ENCODE measurements around the gene MUC5B.
"Not testable (repeated sequence)": the region's sequence is repeated elsewhere in the genome, so short reads cannot be mapped to it uniquely, and the experiment has no call there.

MUC5B gene

DNA sequence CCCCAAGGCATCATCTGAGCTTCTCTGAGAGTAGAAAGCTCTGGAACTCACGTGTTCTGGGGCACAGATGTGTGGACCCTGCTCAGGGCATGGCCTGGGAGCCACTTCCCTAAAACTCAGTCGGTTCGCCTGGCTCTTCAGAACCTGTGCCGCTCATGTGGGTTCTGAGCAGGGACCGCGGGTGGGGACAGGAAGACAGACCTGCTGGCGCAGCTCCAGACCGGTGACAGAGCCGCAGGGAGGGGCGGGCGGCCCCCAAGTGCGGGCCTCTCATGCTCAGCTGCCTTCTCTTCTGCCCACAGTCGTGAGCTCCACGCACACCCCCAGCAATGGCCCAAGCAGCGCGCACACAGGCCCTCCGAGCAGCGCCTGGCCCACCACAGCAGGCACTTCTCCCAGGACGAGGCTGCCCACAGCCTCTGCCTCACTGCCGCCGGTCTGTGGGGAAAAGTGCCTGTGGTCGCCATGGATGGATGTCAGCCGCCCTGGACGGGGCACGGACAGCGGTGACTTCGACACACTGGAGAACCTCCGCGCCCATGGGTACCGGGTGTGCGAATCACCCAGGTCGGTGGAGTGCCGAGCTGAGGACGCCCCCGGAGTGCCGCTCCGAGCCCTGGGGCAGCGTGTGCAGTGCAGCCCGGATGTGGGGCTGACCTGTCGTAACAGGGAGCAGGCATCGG is 40.9 kb upstream of the MUC5B start:
- DNase-seq (ENCODE audit: extremely low read depth, low read depth): no peak
- no peak overlapping the region for H3K4me3 ChIP-seq (replicated peaks; ENCODE audit: low read depth, low read length)
- TF ChIP-seq, protein P1, sequence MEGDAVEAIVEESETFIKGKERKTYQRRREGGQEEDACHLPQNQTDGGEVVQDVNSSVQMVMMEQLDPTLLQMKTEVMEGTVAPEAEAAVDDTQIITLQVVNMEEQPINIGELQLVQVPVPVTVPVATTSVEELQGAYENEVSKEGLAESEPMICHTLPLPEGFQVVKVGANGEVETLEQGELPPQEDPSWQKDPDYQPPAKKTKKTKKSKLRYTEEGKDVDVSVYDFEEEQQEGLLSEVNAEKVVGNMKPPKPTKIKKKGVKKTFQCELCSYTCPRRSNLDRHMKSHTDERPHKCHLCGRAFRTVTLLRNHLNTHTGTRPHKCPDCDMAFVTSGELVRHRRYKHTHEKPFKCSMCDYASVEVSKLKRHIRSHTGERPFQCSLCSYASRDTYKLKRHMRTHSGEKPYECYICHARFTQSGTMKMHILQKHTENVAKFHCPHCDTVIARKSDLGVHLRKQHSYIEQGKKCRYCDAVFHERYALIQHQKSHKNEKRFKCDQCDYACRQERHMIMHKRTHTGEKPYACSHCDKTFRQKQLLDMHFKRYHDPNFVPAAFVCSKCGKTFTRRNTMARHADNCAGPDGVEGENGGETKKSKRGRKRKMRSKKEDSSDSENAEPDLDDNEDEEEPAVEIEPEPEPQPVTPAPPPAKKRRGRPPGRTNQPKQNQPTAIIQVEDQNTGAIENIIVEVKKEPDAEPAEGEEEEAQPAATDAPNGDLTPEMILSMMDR (IDR thresholded peaks at IDR 0.05; ENCODE audit: low read depth, low read length, missing control alignments): no peak

DNA sequence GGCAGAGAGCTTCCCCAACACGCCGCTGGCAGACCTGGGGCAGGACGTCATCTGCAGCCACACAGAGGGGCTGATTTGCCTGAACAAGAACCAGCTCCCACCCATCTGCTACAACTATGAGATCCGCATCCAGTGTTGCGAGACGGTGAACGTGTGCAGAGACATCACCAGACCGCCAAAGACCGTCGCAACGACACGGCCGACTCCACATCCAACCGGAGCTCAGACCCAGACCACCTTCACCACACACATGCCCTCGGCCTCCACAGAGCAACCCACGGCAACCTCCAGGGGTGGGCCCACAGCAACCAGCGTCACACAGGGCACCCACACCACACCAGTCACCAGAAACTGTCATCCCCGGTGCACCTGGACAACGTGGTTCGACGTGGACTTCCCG is 38.7 kb upstream of the MUC5B start:
- DNase-seq (ENCODE audit: extremely low read depth, low read depth); H3K4me3 ChIP-seq (replicated peaks; ENCODE audit: low read depth, low read length): not testable (repeated sequence)

DNA sequence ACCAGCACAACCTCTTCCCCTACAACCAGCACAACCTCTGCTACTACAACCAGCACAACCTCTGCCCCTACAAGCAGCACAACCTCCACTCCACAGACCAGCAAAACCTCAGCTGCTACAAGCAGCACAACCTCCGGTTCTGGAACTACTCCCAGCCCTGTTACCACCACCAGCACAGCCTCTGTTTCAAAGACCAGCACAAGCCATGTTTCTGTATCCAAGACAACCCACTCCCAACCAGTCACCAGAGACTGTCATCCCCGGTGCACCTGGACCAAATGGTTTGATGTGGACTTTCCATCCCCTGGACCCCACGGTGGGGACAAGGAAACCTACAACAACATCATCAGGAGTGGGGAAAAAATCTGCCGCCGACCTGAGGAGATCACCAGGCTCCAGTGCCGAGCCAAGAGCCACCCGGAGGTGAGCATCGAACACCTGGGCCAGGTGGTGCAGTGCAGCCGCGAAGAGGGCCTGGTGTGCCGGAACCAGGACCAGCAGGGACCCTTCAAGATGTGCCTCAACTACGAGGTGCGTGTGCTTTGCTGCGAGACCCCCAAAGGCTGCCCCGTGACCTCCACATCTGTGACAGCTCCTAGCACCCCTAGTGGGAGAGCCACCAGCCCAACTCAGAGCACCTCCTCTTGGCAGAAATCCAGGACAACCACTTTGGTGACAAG is 34.3 kb upstream of the MUC5B start:
- not testable (repeated sequence) for H3K4me3 ChIP-seq (replicated peaks; ENCODE audit: low read depth, low read length); DNase-seq (ENCODE audit: extremely low read depth, low read depth)

DNA sequence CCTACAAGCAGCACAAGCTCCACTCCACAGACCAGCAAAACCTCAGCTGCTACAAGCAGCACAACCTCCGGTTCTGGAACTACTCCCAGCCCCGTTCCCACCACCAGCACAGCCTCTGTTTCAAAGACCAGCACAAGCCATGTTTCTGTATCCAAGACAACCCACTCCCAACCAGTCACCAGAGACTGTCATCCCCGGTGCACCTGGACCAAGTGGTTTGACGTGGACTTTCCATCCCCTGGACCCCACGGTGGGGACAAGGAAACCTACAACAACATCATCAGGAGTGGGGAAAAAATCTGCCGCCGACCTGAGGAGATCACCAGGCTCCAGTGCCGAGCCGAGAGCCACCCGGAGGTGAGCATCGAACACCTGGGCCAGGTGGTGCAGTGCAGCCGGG is 33.0 kb upstream of the MUC5B start:
- DNase-seq (ENCODE audit: extremely low read depth, low read depth); H3K4me3 ChIP-seq (replicated peaks; ENCODE audit: low read depth, low read length): not testable (repeated sequence)

DNA sequence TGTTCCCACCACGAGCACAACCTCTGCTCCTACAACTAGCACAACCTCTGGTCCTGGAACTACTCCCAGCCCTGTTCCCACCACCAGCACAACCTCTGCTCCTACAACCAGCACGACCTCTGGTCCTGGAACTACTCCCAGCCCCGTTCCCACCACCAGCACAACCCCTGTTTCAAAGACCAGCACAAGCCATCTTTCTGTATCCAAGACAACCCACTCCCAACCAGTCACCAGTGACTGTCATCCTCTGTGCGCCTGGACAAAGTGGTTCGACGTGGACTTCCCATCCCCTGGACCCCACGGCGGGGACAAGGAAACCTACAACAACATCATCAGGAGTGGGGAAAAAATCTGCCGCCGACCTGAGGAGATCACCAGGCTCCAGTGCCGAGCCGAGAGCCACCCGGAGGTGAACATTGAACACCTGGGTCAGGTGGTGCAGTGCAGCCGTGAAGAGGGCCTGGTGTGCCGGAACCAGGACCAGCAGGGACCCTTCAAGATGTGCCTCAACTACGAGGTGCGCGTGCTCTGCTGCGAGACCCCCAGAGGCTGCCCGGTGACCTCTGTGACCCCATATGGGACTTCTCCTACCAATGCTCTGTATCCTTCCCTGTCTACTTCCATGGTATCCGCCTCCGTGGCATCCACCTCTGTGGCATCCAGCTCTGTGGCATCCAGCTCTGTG is 30.9 kb upstream of the MUC5B start:
- DNase-seq (ENCODE audit: extremely low read depth, low read depth); H3K4me3 ChIP-seq (replicated peaks; ENCODE audit: low read depth, low read length): not testable (repeated sequence)

DNA sequence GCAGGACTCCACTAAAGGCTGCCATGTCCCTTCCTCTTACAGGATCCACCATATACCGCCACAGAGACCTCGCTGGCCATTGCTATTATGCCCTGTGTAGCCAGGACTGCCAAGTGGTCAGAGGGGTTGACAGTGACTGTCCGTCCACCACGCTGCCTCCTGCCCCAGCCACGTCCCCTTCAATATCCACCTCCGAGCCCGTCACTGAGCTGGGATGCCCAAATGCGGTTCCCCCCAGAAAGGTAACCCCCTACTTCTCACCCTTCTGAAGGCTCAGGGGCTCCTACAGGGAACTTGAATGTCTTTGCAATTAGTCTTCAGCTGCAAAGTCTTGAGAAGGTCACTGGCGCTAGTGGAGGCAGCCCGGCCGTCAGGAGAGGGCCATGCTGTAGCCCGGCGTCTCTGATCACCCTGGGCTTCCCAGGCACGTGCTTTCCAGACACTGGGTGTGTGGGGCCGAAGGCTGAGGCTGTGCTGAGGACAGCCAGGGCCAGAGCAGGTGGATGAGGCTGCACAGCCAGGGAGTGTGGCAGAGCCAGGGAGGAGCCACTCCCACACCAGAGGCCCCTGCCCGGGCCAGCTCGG is 30.0 kb upstream of the MUC5B start:
- no peak for DNase-seq (ENCODE audit: extremely low read depth, low read depth)
- TF ChIP-seq, protein P1 (IDR thresholded peaks at IDR 0.05; ENCODE audit: low read depth, low read length, missing control alignments): no peak
- no peak overlapping the region for H3K4me3 ChIP-seq (replicated peaks; ENCODE audit: low read depth, low read length)

DNA sequence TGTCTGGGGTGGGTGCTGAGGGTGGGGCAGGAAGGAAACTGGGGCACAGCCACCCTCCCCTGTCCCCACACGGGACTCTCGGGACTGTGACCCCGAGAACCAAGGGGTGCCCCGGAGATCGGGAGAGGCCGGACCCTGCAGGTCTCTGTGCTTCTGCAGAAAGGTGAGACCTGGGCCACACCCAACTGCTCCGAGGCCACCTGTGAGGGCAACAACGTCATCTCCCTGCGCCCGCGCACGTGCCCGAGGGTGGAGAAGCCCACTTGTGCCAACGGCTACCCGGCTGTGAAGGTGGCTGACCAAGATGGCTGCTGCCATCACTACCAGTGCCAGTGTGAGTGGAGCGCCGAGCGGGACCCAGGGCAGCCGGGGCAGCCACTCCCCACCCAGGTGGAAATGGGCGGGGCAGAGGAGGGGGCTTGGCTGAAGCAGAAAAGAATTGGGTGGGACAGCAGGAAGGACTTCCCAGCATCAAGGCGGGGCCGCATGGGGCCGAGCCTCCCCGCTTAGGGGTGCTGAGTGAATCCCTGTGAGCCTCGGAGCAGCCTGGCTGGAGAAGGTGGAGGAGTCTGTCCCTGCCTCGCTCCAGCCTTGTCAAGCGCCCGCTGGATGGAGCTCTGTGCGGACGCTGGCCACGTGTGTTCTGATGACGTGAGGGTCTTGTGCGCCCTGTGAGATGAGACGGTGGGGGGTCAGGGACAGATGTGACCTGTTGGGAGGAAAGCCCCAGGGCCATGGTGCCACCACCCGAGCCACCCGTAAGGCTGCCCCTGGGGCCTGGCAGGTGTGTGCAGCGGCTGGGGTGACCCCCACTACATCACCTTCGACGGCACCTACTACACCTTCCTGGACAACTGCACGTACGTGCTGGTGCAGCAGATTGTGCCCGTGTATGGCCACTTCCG is 29.3 kb upstream of the MUC5B start:
- TF ChIP-seq, protein P1 (IDR thresholded peaks at IDR 0.05; ENCODE audit: low read depth, low read length, missing control alignments): no peak
- DNase-seq (ENCODE audit: extremely low read depth, low read depth): no peak

DNA sequence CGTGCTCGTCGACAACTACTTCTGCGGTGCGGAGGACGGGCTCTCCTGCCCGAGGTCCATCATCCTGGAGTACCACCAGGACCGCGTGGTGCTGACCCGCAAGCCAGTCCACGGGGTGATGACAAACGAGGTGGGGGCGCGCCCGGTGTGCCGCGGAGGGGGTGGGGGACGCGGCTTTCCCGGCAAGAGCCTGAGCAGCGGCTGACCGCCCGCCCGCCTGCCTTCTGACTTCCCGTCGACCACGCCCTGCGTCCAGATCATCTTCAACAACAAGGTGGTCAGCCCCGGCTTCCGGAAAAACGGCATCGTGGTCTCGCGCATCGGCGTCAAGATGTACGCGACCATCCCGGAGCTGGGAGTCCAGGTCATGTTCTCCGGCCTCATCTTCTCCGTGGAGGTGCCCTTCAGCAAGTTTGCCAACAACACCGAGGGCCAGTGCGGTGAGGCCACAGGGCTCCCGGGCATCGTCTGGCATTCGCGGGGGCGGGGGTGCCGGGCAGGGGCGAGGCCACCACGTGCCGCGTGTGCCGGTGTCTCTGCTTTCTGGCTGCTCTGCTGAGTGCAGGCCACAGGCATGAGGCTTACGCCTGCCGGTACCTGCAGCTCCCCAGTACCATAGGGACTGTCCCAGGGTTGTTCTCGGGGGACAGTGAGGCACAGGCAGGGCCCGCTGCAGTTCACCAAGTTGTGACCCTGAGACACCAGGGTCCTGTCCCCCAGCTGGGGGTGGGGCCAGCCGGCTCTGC is 28.5 kb upstream of the MUC5B start:
- TF ChIP-seq, protein P1 (IDR thresholded peaks at IDR 0.05; ENCODE audit: low read depth, low read length, missing control alignments): no peak
- DNase-seq (ENCODE audit: extremely low read depth, low read depth): no peak
- no peak overlapping the region for H3K4me3 ChIP-seq (replicated peaks; ENCODE audit: low read depth, low read length)

More for the DNA sequence above, 29.3 kb upstream of the MUC5B start:
- no peak overlapping the region for H3K4me3 ChIP-seq (replicated peaks; ENCODE audit: low read depth, low read length)
